ENCODE data around the gene PACRG. TPM values are rescaled to one million over a fixed set of nuclear protein-coding genes. Genes with fewer than 3 reads are reported as not detected.

PACRG gene
- total and polyA plus RNA-seq, 2 of the 8 experiments (the other 6 are each of a cell fraction or from before 2014, with no cell fraction given), result 0.44 to 0.54 TPM

DNA sequence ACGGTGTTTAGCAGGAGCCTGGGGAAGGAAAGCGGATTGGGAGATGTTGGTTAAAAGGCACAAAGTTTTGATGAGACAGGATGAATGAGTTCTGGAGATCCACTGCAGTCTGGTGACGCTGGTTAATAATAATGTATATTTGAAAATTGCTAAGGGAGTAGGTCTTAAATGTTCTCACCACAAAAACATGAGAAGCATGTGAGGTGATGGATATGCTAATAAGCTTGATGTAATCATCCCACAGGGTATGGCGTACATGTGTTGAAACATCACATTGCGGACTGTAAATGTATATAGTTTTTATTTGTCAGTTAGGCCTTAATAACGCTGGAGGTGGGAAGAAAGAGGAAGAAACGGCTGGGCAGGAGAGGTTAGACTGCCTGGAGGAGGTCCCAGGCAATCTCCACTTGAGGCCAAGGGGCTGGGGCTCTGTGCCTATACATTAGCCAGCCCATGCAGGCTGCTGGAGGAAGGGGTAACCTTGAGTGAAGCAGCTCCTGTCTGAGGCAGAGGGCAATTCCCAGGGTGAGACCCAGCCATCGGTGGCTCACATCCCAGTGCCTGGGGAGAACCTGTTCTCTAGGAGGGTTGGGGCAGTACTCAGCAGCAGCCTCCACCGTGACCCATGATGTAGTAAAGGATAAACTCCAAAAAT lies 498.5 kb downstream of the PACRG start:
- H3K23me2 ChIP-seq (ENCODE audit: low read depth, low read length), result no peaks in the 10 kb centered on the region
- H3K27ac ChIP-seq (ENCODE audit: low read depth, low read length), result no peak overlapping the region
- no peak overlapping the region for H2BK5ac ChIP-seq (ENCODE audit: low read depth, low read length)
- no peak overlapping the region for H2AFZ ChIP-seq (ENCODE audit: low read length)
- no peak overlapping the region for H3K23ac ChIP-seq (ENCODE audit: insufficient read length)
- FAIRE-seq (no peak), DNase-seq (ENCODE audit: low read depth in 1 of 2, low spot score in 2 of 2) (no peak)
- no peak overlapping the region for H3K4me3 ChIP-seq (ENCODE audit: extremely low read depth in 1 of 4, insufficient read depth in 2 of 4, low read depth in 3 of 4, low read length in 4 of 4)
- H4K91ac ChIP-seq (replicated peaks; ENCODE audit: insufficient read length, low read length), result no peak overlapping the region
- H3K4ac ChIP-seq (replicated peaks; ENCODE audit: insufficient read length, low read depth, low read length), result no peak overlapping the region
- H3K79me1 ChIP-seq (ENCODE audit: low read depth, low read length), result no peaks in the 10 kb centered on the region
- WGBS, 2 experiments (ENCODE audit: extremely low coverage in 1 of 2, insufficient coverage in 1 of 2, insufficient read length in 1 of 2, insufficient replicate concordance in 2 of 2, low coverage in 1 of 2, low lambda C conversion rate in 2 of 2, missing lambda C conversion rate in 1 of 2), result 89% methylated on average over 8 of the region's 9 CpGs; no CpG with 5 or more reads in 1 of the 2 experiments
- H3K9ac ChIP-seq (replicated peaks in 1 of 4; ENCODE audit: extremely low read depth in 1 of 4, low read depth in 3 of 4, low read length in 3 of 4), result no peak overlapping the region
- no peaks in the 10 kb centered on the region for H3K9me3 ChIP-seq (ENCODE audit: insufficient read depth in 2 of 2, low read depth in 1 of 2, low read length in 1 of 2)
- H2AK5ac ChIP-seq (ENCODE audit: low read depth, low read length), result no peak overlapping the region
- no peaks in the 10 kb centered on the region for H3K79me2 ChIP-seq (ENCODE audit: control insufficient read depth in 1 of 2, insufficient read depth in 2 of 2, low read length in 2 of 2)
- no peak overlapping the region for H3K14ac ChIP-seq (ENCODE audit: insufficient read length)
- ChIA-PET POLR2A (ENCODE audit: partially characterized antibody) (no interaction called here), CTCF (ENCODE audit: partially characterized antibody) (no interaction called here)
- H3K4me2 ChIP-seq (ENCODE audit: insufficient read depth in 1 of 2, low read depth in 2 of 2, low read length in 2 of 2), result no peak overlapping the region
- H2BK12ac ChIP-seq (ENCODE audit: low read depth, low read length), result no peak overlapping the region
- H4K20me1 ChIP-seq (replicated peaks in 1 of 2; ENCODE audit: control insufficient read depth in 1 of 2, insufficient read depth in 2 of 2, low read length in 2 of 2), result no peaks in the 10 kb centered on the region
- no peak overlapping the region for H3K56ac ChIP-seq (replicated peaks; ENCODE audit: insufficient read length, low read depth, low read length)
- H2BK20ac ChIP-seq (ENCODE audit: low read length), result no peak overlapping the region
- H3K18ac ChIP-seq (ENCODE audit: extremely low read depth, low read length), result no peak overlapping the region
- no peak overlapping the region; the same call in 1 of the 2 replicates for H4K8ac ChIP-seq (ENCODE audit: extremely low read depth, insufficient read depth, low read length)
- no peak overlapping the region for H2BK120ac ChIP-seq (replicated peaks; ENCODE audit: low read depth, low read length)
- no peaks in the 10 kb centered on the region for H3K27me3 ChIP-seq (replicated peaks in 1 of 4; ENCODE audit: control insufficient read depth in 3 of 4, extremely low read depth in 1 of 4, insufficient read depth in 3 of 4, low read length in 3 of 4)
- TF ChIP-seq SRF (IDR thresholded peaks at IDR 0.05; ENCODE audit: low read depth, low read length) (no peak), EGR1 (IDR thresholded peaks at IDR 0.05; ENCODE audit: borderline replicate concordance, low read depth, low read length) (no peak), ASH2L (IDR thresholded peaks at IDR 0.05; ENCODE audit: low read length) (no peak), BCL11A (IDR thresholded peaks at IDR 0.05; ENCODE audit: low read depth in 2 of 2, low read length in 2 of 2) (no peak), SIX5 (IDR thresholded peaks at IDR 0.05; ENCODE audit: low read depth, low read length) (no peak), SP2 (IDR thresholded peaks at IDR 0.05; ENCODE audit: low read length) (no peak), CBX8 (IDR thresholded peaks at IDR 0.05; ENCODE audit: borderline replicate concordance, low read depth, low read length) (no peak), HDAC2 (IDR thresholded peaks at IDR 0.05; ENCODE audit: borderline replicate concordance in 1 of 2, low read depth in 2 of 2, low read length in 2 of 2) (no peak), TAF1 (IDR thresholded peaks at IDR 0.05; ENCODE audit: low read depth, low read length) (no peak), GABPA (IDR thresholded peaks at IDR 0.05; ENCODE audit: borderline replicate concordance, insufficient read depth, low read length) (no peak), NRF1 (IDR thresholded peaks at IDR 0.05; ENCODE audit: low read depth, low read length) (no peak), SIRT6 (IDR thresholded peaks at IDR 0.05; ENCODE audit: low read length) (no peak), TEAD4 (IDR thresholded peaks at IDR 0.05; ENCODE audit: low read depth, low read length) (no peak), FOSL1 (IDR thresholded peaks at IDR 0.05; ENCODE audit: insufficient read depth, low read depth, low read length) (no peak), KDM5A (IDR thresholded peaks at IDR 0.05; ENCODE audit: low read length) (no peak)
- H2BK15ac ChIP-seq (ENCODE audit: low read length), result no peak overlapping the region
- H3K4me1 ChIP-seq (replicated peaks in 1 of 4; ENCODE audit: control insufficient read depth in 3 of 4, insufficient read depth in 4 of 4, low read length in 3 of 4), result no peaks in the 10 kb centered on the region
- H4K5ac ChIP-seq (ENCODE audit: insufficient read length, low read depth, low read length), result no peak overlapping the region
- H3K36me3 ChIP-seq (ENCODE audit: control insufficient read depth in 2 of 4, insufficient read depth in 4 of 4, low read length in 3 of 4), result no peaks in the 10 kb centered on the region
